NB4 (cell line): Measurements from ENCODE around the gene PHACTR3.

ENCODE experiments used
- CTCF ChIP-seq: IDR thresholded peaks from one replicate; pipeline ENCODE4 v1.5.1; 2012; ENCODE audit warnings: low read depth, low read length
- MYC ChIP-seq: IDR thresholded peaks from 2 replicates; pipeline ENCODE4 v1.6.1; 2011; ENCODE audit warnings: low read depth, low read length
- POLR2A ChIP-seq: IDR thresholded peaks from 2 replicates; pipeline ENCODE4 v1.6.1; 2011; ENCODE audit warnings: mild to moderate bottlenecking; ENCODE audit not compliant: insufficient read length; ENCODE audit errors: extremely low read depth
- TF ChIP-seq, protein P1 (sequence below): IDR thresholded peaks from 2 replicates; pipeline ENCODE4 v1.6.1; 2011; ENCODE audit warnings: low read depth, low read length

DNA sequence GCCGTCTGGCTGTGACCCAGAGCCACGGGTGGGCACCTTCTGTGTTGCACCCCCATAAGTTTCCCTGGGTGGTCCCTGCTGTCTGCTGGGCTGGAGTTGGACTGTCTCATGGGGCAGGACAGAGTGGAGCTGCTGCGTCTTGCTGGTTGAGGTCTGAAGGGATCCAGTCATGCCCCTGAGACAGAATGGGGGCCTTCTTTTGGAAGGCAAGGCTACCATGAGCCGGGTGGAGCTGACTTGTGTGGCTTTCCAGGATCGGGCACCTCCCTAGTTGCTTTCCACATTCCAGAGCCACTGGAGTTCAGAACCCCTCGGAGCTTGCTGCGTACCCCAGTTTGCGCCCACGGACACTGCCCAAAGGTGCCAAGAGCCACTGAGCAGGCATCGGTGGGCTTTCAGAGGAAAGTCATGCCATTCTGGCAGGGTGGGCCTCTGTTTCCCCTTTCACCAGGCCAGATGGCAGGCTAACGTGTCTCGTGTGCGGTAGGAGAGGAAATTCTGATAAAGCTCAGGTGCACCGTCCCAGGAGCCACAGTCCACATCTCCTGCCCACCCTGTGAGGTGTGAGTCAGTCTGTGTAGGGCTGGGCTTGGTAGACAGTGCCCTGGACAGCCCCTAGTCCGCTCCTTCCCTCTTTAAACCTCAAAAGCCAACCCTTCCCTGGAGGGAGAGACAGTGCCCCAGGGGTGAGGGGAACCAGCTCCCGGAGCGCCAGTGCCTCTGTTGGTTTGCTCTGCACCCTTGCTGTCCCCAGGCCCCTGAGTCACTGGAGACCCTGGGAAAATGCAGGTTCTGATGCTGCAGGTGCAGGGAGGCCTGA is 203.8 kb downstream of the PHACTR3 start:
- TF ChIP-seq POLR2A (no peak), CTCF (no peak), MYC (no peak)
- TF ChIP-seq, protein P1, sequence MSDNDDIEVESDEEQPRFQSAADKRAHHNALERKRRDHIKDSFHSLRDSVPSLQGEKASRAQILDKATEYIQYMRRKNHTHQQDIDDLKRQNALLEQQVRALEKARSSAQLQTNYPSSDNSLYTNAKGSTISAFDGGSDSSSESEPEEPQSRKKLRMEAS = no peak
